Memory B cell (primary cell): Measurements from ENCODE around the gene CCDC88C.

Experiments used
- ATAC-seq: fragments of 150-1000 bp; cut with Tn5 transposase; 2 replicates; pipeline ENCODE4 v1.10.0; 2021; ENCODE audit warnings: low read depth, mild to moderate bottlenecking, moderate library complexity
- DNase-seq, 2 donors: peaks; one replicate each; pipeline ENCODE4 v3.0.0; 2022; ENCODE audit warnings: low spot score in 2 of 2
- H3K27ac Mint-ChIP-seq: one replicate; pipeline ENCODE4 v1.8.0; 2022; ENCODE audit warnings: mild to moderate bottlenecking, moderate library complexity, mixed read lengths
- H3K27me3 Mint-ChIP-seq: one replicate; pipeline ENCODE4 v1.8.0; 2022; ENCODE audit warnings: mixed read lengths
- H3K36me3 Mint-ChIP-seq: one replicate; pipeline ENCODE4 v1.8.0; 2022; ENCODE audit warnings: mild to moderate bottlenecking, mixed read lengths
- H3K4me1 Mint-ChIP-seq: one replicate; pipeline ENCODE4 v1.8.0; 2022; ENCODE audit warnings: mixed read lengths
- H3K4me3 Mint-ChIP-seq: one replicate; pipeline ENCODE4 v1.8.0; 2022; ENCODE audit warnings: mild to moderate bottlenecking, moderate library complexity, mixed read lengths
- H3K9me3 Mint-ChIP-seq: one replicate; pipeline ENCODE4 v1.8.0; 2022; ENCODE audit warnings: mixed read lengths

The CCDC88C gene

GRCh38 chr14:91364524-91365270, 52.9 kb downstream of the CCDC88C start:
- no peaks in the 10 kb centered on the region for H3K9me3 Mint-ChIP-seq
- H3K27ac Mint-ChIP-seq, result peak overlapping the region; percentile 100
- no peaks in the 10 kb centered on the region for H3K27me3 Mint-ChIP-seq
- DNase-seq (no peak), ATAC-seq (no peak)
- peak overlapping the region; percentile 64 for H3K4me3 Mint-ChIP-seq
- no peaks in the 10 kb centered on the region for H3K36me3 Mint-ChIP-seq
- peaks cover 50% of the 10 kb centered on the region for H3K4me1 Mint-ChIP-seq

- ATAC-seq (peak; percentile 34), DNase-seq (no peak)
- Mint-ChIP-seq H3K4me1 (peaks cover 48% of the 10 kb centered on the region), H3K4me3 (peak overlapping the region; percentile 64), H3K27ac (peak overlapping the region; percentile 100), H3K27me3 (no peaks in the 10 kb centered on the region), H3K9me3 (no peaks in the 10 kb centered on the region), H3K36me3 (peaks cover 5% of the 10 kb centered on the region)
Measured at GRCh38 chr14:91363776-91364523, 53.7 kb downstream of the CCDC88C start.

- Mint-ChIP-seq H3K9me3 (no peaks in the 10 kb centered on the region), H3K27me3 (no peaks in the 10 kb centered on the region), H3K36me3 (peaks cover 7% of the 10 kb centered on the region), H3K4me1 (peaks cover 39% of the 10 kb centered on the region), H3K4me3 (no peak overlapping the region), H3K27ac (no peak overlapping the region)
- ATAC-seq (no peak), DNase-seq (no peak)
Measured at GRCh38 chr14:91361233-91361811, 56.3 kb downstream of the CCDC88C start.

- Mint-ChIP-seq H3K27me3 (no peaks in the 10 kb centered on the region), H3K36me3 (peaks cover 7% of the 10 kb centered on the region), H3K27ac (no peak overlapping the region), H3K9me3 (no peaks in the 10 kb centered on the region), H3K4me1 (peaks cover 43% of the 10 kb centered on the region), H3K4me3 (no peak overlapping the region)
- no peak for ATAC-seq
- no peak for DNase-seq
Measured at GRCh38 chr14:91360490-91361232, 57.0 kb downstream of the CCDC88C start.

GRCh38 chr14:91358654-91359220, 58.9 kb downstream of the CCDC88C start:
- peaks cover 12% of the 10 kb centered on the region for H3K36me3 Mint-ChIP-seq
- no peaks in the 10 kb centered on the region for H3K9me3 Mint-ChIP-seq
- no peak overlapping the region for H3K27ac Mint-ChIP-seq
- peaks cover 45% of the 10 kb centered on the region for H3K4me1 Mint-ChIP-seq
- DNase-seq (no peak), ATAC-seq (no peak)
- H3K27me3 Mint-ChIP-seq, result no peaks in the 10 kb centered on the region
- no peak overlapping the region for H3K4me3 Mint-ChIP-seq

GRCh38 chr14:91358025-91358319, 59.6 kb downstream of the CCDC88C start:
- H3K9me3 Mint-ChIP-seq, result no peaks in the 10 kb centered on the region
- no peak overlapping the region for H3K27ac Mint-ChIP-seq
- no peak for ATAC-seq

GRCh38 chr14:91357272-91358024, 60.2 kb downstream of the CCDC88C start:
- peaks cover 49% of the 10 kb centered on the region for H3K4me1 Mint-ChIP-seq
- ATAC-seq, result no peak
- no peak overlapping the region for H3K4me3 Mint-ChIP-seq

More at GRCh38 chr14:91358025-91358319, 59.6 kb downstream of the CCDC88C start:
- Mint-ChIP-seq H3K4me3 (no peak overlapping the region), H3K36me3 (peaks cover 12% of the 10 kb centered on the region), H3K27me3 (no peaks in the 10 kb centered on the region), H3K4me1 (peaks cover 47% of the 10 kb centered on the region)
- no peak for DNase-seq

GRCh38 chr14:91356181-91356763, 61.3 kb downstream of the CCDC88C start:
- no peak for DNase-seq
- Mint-ChIP-seq H3K36me3 (peaks cover 12% of the 10 kb centered on the region), H3K9me3 (no peaks in the 10 kb centered on the region), H3K4me3 (peak overlapping the region; percentile 64), H3K4me1 (peaks cover 55% of the 10 kb centered on the region), H3K27me3 (no peaks in the 10 kb centered on the region), H3K27ac (peak overlapping the region; percentile 45)
- peak; percentile 85 for ATAC-seq

More at GRCh38 chr14:91357272-91358024, 60.2 kb downstream of the CCDC88C start:
- Mint-ChIP-seq H3K9me3 (no peaks in the 10 kb centered on the region), H3K27me3 (no peaks in the 10 kb centered on the region), H3K36me3 (peaks cover 12% of the 10 kb centered on the region), H3K27ac (no peak overlapping the region)
- no peak for DNase-seq

- peaks cover 56% of the 10 kb centered on the region for H3K4me1 Mint-ChIP-seq
- H3K9me3 Mint-ChIP-seq, result no peaks in the 10 kb centered on the region
- H3K36me3 Mint-ChIP-seq, result peaks cover 12% of the 10 kb centered on the region
- peak overlapping the region; percentile 45 for H3K27ac Mint-ChIP-seq
- no peaks in the 10 kb centered on the region for H3K27me3 Mint-ChIP-seq
- DNase-seq (no peak), ATAC-seq (peak; percentile 9)
- peak overlapping the region; percentile 35 for H3K4me3 Mint-ChIP-seq
Measured at GRCh38 chr14:91354979-91355685, 62.5 kb downstream of the CCDC88C start.

- no peak for DNase-seq
- no peak overlapping the region for H3K27ac Mint-ChIP-seq
- peaks cover 58% of the 10 kb centered on the region for H3K4me1 Mint-ChIP-seq
- H3K27me3 Mint-ChIP-seq, result no peaks in the 10 kb centered on the region
- peaks cover 9% of the 10 kb centered on the region for H3K36me3 Mint-ChIP-seq
- no peak for ATAC-seq
- H3K9me3 Mint-ChIP-seq, result no peaks in the 10 kb centered on the region
- H3K4me3 Mint-ChIP-seq, result peak overlapping the region; percentile 35
Measured at GRCh38 chr14:91354221-91354916, 63.3 kb downstream of the CCDC88C start.

- no peaks in the 10 kb centered on the region for H3K27me3 Mint-ChIP-seq
- peaks cover 10% of the 10 kb centered on the region for H3K36me3 Mint-ChIP-seq
- ATAC-seq (no peak), DNase-seq (no peak)
- peaks cover 67% of the 10 kb centered on the region for H3K4me1 Mint-ChIP-seq
- H3K27ac Mint-ChIP-seq, result peak overlapping the region; percentile 90
- H3K4me3 Mint-ChIP-seq, result no peak overlapping the region
- no peaks in the 10 kb centered on the region for H3K9me3 Mint-ChIP-seq
Measured at GRCh38 chr14:91352728-91353692, 64.6 kb downstream of the CCDC88C start.
